ENCODE data around the gene GADL1. TPM values are rescaled to one million over a fixed set of nuclear protein-coding genes. Genes with fewer than 3 reads are reported as not detected.

GADL1 gene
- total RNA-seq, 2 donors from 2014 or later: not detected

- WGBS, 2 donors: 60 to 67% methylated on average over 6 of the region's 6 CpGs
- no peak for DNase-seq
- no peaks in the 10 kb centered on the region for H3K27me3 ChIP-seq
These were observed 38.8 kb downstream of the GADL1 start for GRCh38 chr3:30855400-30856292.

GRCh38 chr3:30852833-30853232 is 41.6 kb downstream of the GADL1 start:
- H3K4me1 ChIP-seq: no peaks in the 10 kb centered on the region
- ATAC-seq (no peak), DNase-seq (no peak)
- H3K9me3 ChIP-seq: no peaks in the 10 kb centered on the region
- no peak overlapping the region for H3K4me3 ChIP-seq
- 61 to 66% methylated on average over 4 of the region's 4 CpGs for WGBS, 2 donors
- H3K27ac ChIP-seq: no peak overlapping the region
- TF ChIP-seq CTCF (IDR thresholded peaks at IDR 0.05) (no peak), POLR2A (IDR thresholded peaks at IDR 0.05) (no peak)
- no peaks in the 10 kb centered on the region for H3K36me3 ChIP-seq (replicated peaks in 1 of 2; ENCODE audit: insufficient read depth in 1 of 2, low read depth in 2 of 2)
- no peaks in the 10 kb centered on the region for H3K27me3 ChIP-seq
- intact Hi-C loops (cut with DNase I): no loop called here

More at GRCh38 chr3:30855400-30856292, 38.8 kb downstream of the GADL1 start:
- Histone ChIP-seq H3K4me1 (no peaks in the 10 kb centered on the region), H3K27ac (no peak overlapping the region), H3K9me3 (no peaks in the 10 kb centered on the region), H3K36me3 (replicated peaks in 1 of 2; ENCODE audit: insufficient read depth in 1 of 2, low read depth in 2 of 2) (no peaks in the 10 kb centered on the region), H3K4me3 (no peak overlapping the region)
- no peak for ATAC-seq
- intact Hi-C loops (cut with DNase I): no loop called here
- TF ChIP-seq CTCF (IDR thresholded peaks at IDR 0.05) (no peak), POLR2A (IDR thresholded peaks at IDR 0.05) (no peak)

GRCh38 chr3:30848087-30848779 is 46.2 kb downstream of the GADL1 start:
- Histone ChIP-seq H3K27me3 (no peaks in the 10 kb centered on the region), H3K4me3 (no peak overlapping the region), H3K4me1 (peaks cover 11% of the 10 kb centered on the region), H3K36me3 (replicated peaks in 1 of 2; ENCODE audit: insufficient read depth in 1 of 2, low read depth in 2 of 2) (no peaks in the 10 kb centered on the region), H3K9me3 (no peaks in the 10 kb centered on the region), H3K27ac (no peak overlapping the region)
- TF ChIP-seq POLR2A (IDR thresholded peaks at IDR 0.05) (no peak), CTCF (IDR thresholded peaks at IDR 0.05) (no peak)
- intact Hi-C loops (cut with DNase I): no loop called here
- no peak for DNase-seq
- 49 to 55% methylated on average over 3 of the region's 3 CpGs for WGBS, 2 donors
- ATAC-seq: no peak

GRCh38 chr3:30847592-30847991 is 46.9 kb downstream of the GADL1 start:
- Histone ChIP-seq H3K27ac (no peak overlapping the region), H3K27me3 (no peaks in the 10 kb centered on the region), H3K4me3 (no peak overlapping the region), H3K4me1 (peaks cover 11% of the 10 kb centered on the region), H3K36me3 (replicated peaks in 1 of 2; ENCODE audit: insufficient read depth in 1 of 2, low read depth in 2 of 2) (no peaks in the 10 kb centered on the region), H3K9me3 (no peaks in the 10 kb centered on the region)
- intact Hi-C loops (cut with DNase I): no loop called here
- DNase-seq: no peak
- no peak for ATAC-seq
- WGBS, 2 donors: 70 to 82% methylated on average over 3 of the region's 3 CpGs
- no peak for TF ChIP-seq CTCF (IDR thresholded peaks at IDR 0.05)
- TF ChIP-seq POLR2A (IDR thresholded peaks at IDR 0.05): no peak
